A549 (cell line): Measurements from ENCODE around the gene S100A9.
"Not testable (repeated sequence)": the region's sequence is repeated elsewhere in the genome, so short reads cannot be mapped to it uniquely, and the experiment has no call there.

Experiments used
- CTCF ChIP-seq: fragments of >200 bp; sonication (Bioruptor Twin); formaldehyde crosslinking; IDR thresholded peaks from 3 replicates; pipeline ENCODE4 v1.5.1; 2016
- EP300 ChIP-seq, 2 experiments: fragments of >200 bp; sonication (Bioruptor Twin); formaldehyde crosslinking; IDR thresholded peaks; 2 replicates in 1 of 2; 3 replicates in 1 of 2; pipeline ENCODE4 v1.6.1; 2016 to 2017
- HDAC2 ChIP-seq: fragments of 200-600 bp; sonication (generic); IDR thresholded peaks from 2 replicates; pipeline ENCODE4 v1.6.1; 2016
- POLR2A ChIP-seq: IDR thresholded peaks from 2 replicates; pipeline ENCODE4 v1.6.1; 2012; ENCODE audit warnings: mild to moderate bottlenecking, low read length
- REST ChIP-seq: fragments of 200-600 bp; sonication (generic); IDR thresholded peaks from 2 replicates; pipeline ENCODE4 v1.6.1; 2016; ENCODE audit warnings: antibody characterized with exemption, mild to moderate bottlenecking, moderate library complexity

- not testable (repeated sequence) for TF ChIP-seq REST; CTCF; POLR2A; EP300 (IDR thresholded peaks at IDR 0.05); HDAC2
Observed at GRCh38 chr1:153314388-153314787, 43.3 kb upstream of the S100A9 start.
